DND-41 (cell line): Measurements from ENCODE around the gene ROCK2.

ENCODE experiments used
- ATAC-seq: fragments of 200-7000 bp; cut with Tn5 transposase; 3 replicates; pipeline ENCODE4 v1.9.1; 2021; ENCODE audit warnings: low read depth; ENCODE audit not compliant: insufficient read depth
- DNase-seq: peaks from one replicate; pipeline ENCODE4 v3.0.0-alpha.2; 2020
- H2AFZ ChIP-seq: 2 replicates; pipeline ENCODE4 v1.6.0; 2012; ENCODE audit warnings: low read depth, low read length
- H3K27ac ChIP-seq: 2 replicates; pipeline ENCODE4 v1.5.1; 2012; ENCODE audit warnings: low read length, inconsistent platforms
- H3K27me3 ChIP-seq: fragments of 200-600 bp; sonication (generic); 2 replicates; pipeline ENCODE4 v1.6.0; 2012; ENCODE audit warnings: low read length, mild to moderate bottlenecking, inconsistent platforms; ENCODE audit not compliant: insufficient read depth, poor library complexity
- H3K36me3 ChIP-seq: 2 replicates; pipeline ENCODE4 v1.5.1; 2012; ENCODE audit warnings: low read length, inconsistent platforms; ENCODE audit not compliant: insufficient read depth
- H3K4me1 ChIP-seq: 2 replicates; pipeline ENCODE4 v1.5.1; 2012; ENCODE audit warnings: mild to moderate bottlenecking, low read length; ENCODE audit not compliant: insufficient read depth
- H3K4me2 ChIP-seq: 2 replicates; pipeline ENCODE4 v1.6.0; 2012; ENCODE audit warnings: mild to moderate bottlenecking, moderate library complexity, low read length, inconsistent platforms; ENCODE audit not compliant: insufficient read depth
- H3K4me3 ChIP-seq, 2 experiments: fragments of 200-600 bp in 1 of 2; shearing (Covaris generic) in 1 of 2; 2 replicates each; pipeline ENCODE4 v1.5.1; 2012 to 2016; ENCODE audit warnings: inconsistent platforms in 2 of 2, low read length in 2 of 2, mild to moderate bottlenecking in 2 of 2, low read depth in 1 of 2, moderate library complexity in 1 of 2
- H3K79me2 ChIP-seq: 2 replicates; pipeline ENCODE4 v1.6.0; 2012; ENCODE audit warnings: low read length, inconsistent platforms; ENCODE audit not compliant: insufficient read depth
- H3K9ac ChIP-seq: 2 replicates; pipeline ENCODE4 v1.6.0; 2012; ENCODE audit warnings: low read depth, mild to moderate bottlenecking, inconsistent platforms, low read length, moderate library complexity
- H3K9me3 ChIP-seq: 2 replicates; pipeline ENCODE4 v1.5.1; 2012; ENCODE audit warnings: low read length, moderate library complexity, mild to moderate bottlenecking, inconsistent platforms; ENCODE audit not compliant: insufficient read depth, severe bottlenecking
- H4K20me1 ChIP-seq: 2 replicates; pipeline ENCODE4 v1.6.0; 2012; ENCODE audit warnings: low read length; ENCODE audit not compliant: insufficient read depth
- CTCF ChIP-seq: IDR thresholded peaks from 2 replicates; pipeline ENCODE4 v1.5.1; 2012; ENCODE audit warnings: borderline replicate concordance, low read length, moderate library complexity, mild to moderate bottlenecking; ENCODE audit not compliant: poor library complexity, severe bottlenecking; ENCODE audit errors: extremely low read depth
- EZH2 ChIP-seq: IDR thresholded peaks from 3 replicates; pipeline ENCODE4 v1.6.1; 2012; ENCODE audit warnings: borderline replicate concordance, low read depth, mild to moderate bottlenecking, moderate library complexity, low read length, inconsistent platforms; ENCODE audit not compliant: severe bottlenecking

The ROCK2 gene

GRCh38 chr2:11370377-11371091 lies 26.1 kb upstream of the ROCK2 start:
- Histone ChIP-seq H3K4me3 (no peak overlapping the region), H3K9me3 (no peaks in the 10 kb centered on the region), H3K4me1 (no peaks in the 10 kb centered on the region), H3K36me3 (no peaks in the 10 kb centered on the region), H3K9ac (no peak overlapping the region), H2AFZ (no peak overlapping the region), H4K20me1 (no peaks in the 10 kb centered on the region), H3K79me2 (no peaks in the 10 kb centered on the region), H3K27me3 (no peaks in the 10 kb centered on the region), H3K4me2 (no peak overlapping the region), H3K27ac (no peak overlapping the region)
- no peak for DNase-seq
- no peak for TF ChIP-seq EZH2
- no peak for TF ChIP-seq CTCF
- no peak for ATAC-seq

GRCh38 chr2:11368059-11368572 lies 23.7 kb upstream of the ROCK2 start:
- H3K79me2 ChIP-seq = no peaks in the 10 kb centered on the region
- H3K4me1 ChIP-seq = no peaks in the 10 kb centered on the region
- no peak overlapping the region for H2AFZ ChIP-seq
- H3K4me2 ChIP-seq = no peak overlapping the region
- H3K36me3 ChIP-seq = no peaks in the 10 kb centered on the region
- no peak for ATAC-seq
- no peak overlapping the region for H3K9ac ChIP-seq
- DNase-seq = no peak
- H4K20me1 ChIP-seq = no peaks in the 10 kb centered on the region
- no peaks in the 10 kb centered on the region for H3K27me3 ChIP-seq
- H3K4me3 ChIP-seq = no peak overlapping the region
- no peaks in the 10 kb centered on the region for H3K9me3 ChIP-seq
- no peak overlapping the region for H3K27ac ChIP-seq
- TF ChIP-seq EZH2 = no peak
- TF ChIP-seq CTCF = no peak

- Histone ChIP-seq H3K4me2 (no peak overlapping the region), H3K4me3 (no peak overlapping the region), H2AFZ (no peak overlapping the region), H3K9me3 (no peaks in the 10 kb centered on the region), H4K20me1 (no peaks in the 10 kb centered on the region), H3K27me3 (no peaks in the 10 kb centered on the region), H3K4me1 (no peaks in the 10 kb centered on the region), H3K9ac (no peak overlapping the region), H3K27ac (no peak overlapping the region), H3K36me3 (no peaks in the 10 kb centered on the region), H3K79me2 (no peaks in the 10 kb centered on the region)
- no peak for DNase-seq
- no peak for ATAC-seq
- TF ChIP-seq CTCF = no peak
These were observed 22.8 kb upstream of the ROCK2 start for GRCh38 chr2:11367170-11367730.
